ENCODE results near the gene OR5AU1.

DNA sequence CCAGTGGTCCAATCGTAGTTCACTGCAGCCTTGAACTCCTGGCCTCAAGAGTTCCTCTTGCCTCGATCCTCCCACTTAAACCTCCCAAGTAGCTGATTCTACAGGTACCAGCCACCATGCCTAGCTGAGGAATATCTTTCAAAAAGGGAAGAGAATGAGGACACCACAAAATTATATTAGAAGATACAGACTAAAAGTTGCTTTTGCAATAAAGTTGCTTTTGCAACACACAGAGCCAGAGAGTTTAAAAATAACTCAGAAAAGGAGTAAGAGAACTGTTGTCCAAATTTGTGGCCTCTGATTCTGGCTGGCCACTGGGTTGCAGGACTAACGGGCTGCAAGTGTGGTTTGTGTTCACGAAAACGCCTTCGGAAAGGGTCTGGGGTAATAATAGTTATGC lies 35.2 kb downstream of the OR5AU1 start:
- TF ChIP-seq POLR2AphosphoS5 (IDR thresholded peaks at IDR 0.05) (no peak), POLR2A (IDR thresholded peaks at IDR 0.05) (no peak), EP300 (IDR thresholded peaks at IDR 0.05) (no peak)
- TF ChIP-seq, protein P1, sequence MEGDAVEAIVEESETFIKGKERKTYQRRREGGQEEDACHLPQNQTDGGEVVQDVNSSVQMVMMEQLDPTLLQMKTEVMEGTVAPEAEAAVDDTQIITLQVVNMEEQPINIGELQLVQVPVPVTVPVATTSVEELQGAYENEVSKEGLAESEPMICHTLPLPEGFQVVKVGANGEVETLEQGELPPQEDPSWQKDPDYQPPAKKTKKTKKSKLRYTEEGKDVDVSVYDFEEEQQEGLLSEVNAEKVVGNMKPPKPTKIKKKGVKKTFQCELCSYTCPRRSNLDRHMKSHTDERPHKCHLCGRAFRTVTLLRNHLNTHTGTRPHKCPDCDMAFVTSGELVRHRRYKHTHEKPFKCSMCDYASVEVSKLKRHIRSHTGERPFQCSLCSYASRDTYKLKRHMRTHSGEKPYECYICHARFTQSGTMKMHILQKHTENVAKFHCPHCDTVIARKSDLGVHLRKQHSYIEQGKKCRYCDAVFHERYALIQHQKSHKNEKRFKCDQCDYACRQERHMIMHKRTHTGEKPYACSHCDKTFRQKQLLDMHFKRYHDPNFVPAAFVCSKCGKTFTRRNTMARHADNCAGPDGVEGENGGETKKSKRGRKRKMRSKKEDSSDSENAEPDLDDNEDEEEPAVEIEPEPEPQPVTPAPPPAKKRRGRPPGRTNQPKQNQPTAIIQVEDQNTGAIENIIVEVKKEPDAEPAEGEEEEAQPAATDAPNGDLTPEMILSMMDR (IDR thresholded peaks at IDR 0.05): no peak

All from stomach (tissue), 4 donors.